SK-N-SH (cell line): ENCODE data around the gene TRABD2A. TPM values are rescaled to one million over a fixed set of nuclear protein-coding genes. Genes with fewer than 3 reads are reported as not detected.

Experiments
- CTCF ChIA-PET: fragments of 300-600, 350-600 bp; formaldehyde crosslinking; extraction: SDS; loops from one replicate; lab custom pipeline; 2021; lab: Yijun Ruan, JAX
- POLR2A ChIA-PET: fragments of 350-600 bp; sonication (Branson Sonifier 250); formaldehyde crosslinking; extraction: SDS; loops from one replicate; lab custom pipeline; 2020; ENCODE audit warnings: antibody characterized with exemption, inconsistent platforms; lab: Yijun Ruan, JAX
- DNase-seq: peaks from one replicate; pipeline ENCODE4 v3.0.0; 2012
- H2AFZ ChIP-seq: fragments of 200-600 bp; sonication (generic); 2 replicates; pipeline ENCODE4 v1.8.1; 2016; ENCODE audit warnings: antibody characterized with exemption, mild to moderate bottlenecking, low read depth
- H3F3A ChIP-seq: fragments of 200-600 bp; sonication (generic); replicated peaks from 2 replicates; pipeline ENCODE3; 2016; ENCODE audit warnings: antibody characterized with exemption, mild to moderate bottlenecking; ENCODE audit not compliant: insufficient read depth
- H3K27ac ChIP-seq, 2 experiments: fragments of 200-500 bp in 1 of 2; fragments of 200-600 bp in 1 of 2; sonication (Bioruptor generic) in 1 of 2; sonication (generic), shearing (Covaris generic) in 1 of 2; 2 replicates each; pipeline versions ENCODE4 v1.5.1 to v1.6.1; 2014 to 2016; ENCODE audit warnings: low read depth in 2 of 2, inconsistent platforms in 1 of 2, low read length in 1 of 2, mild to moderate bottlenecking in 1 of 2, mixed read lengths in 1 of 2
- H3K27me3 ChIP-seq: fragments of 200-600 bp; sonication (generic), shearing (Covaris generic); 2 replicates; pipeline ENCODE4 v1.6.1; 2016; ENCODE audit warnings: mixed run types; ENCODE audit not compliant: insufficient read depth
- H3K36me3 ChIP-seq, 2 experiments: fragments of 200-500 bp in 1 of 2; fragments of 200-600 bp in 1 of 2; sonication (Bioruptor generic) in 1 of 2; sonication (generic) in 1 of 2; replicated peaks in 1 of 2; 2 replicates each; pipeline versions ENCODE3 to v1.5.1; 2014 to 2016; ENCODE audit warnings: low read length in 1 of 2, mild to moderate bottlenecking in 1 of 2; ENCODE audit not compliant: insufficient read depth in 2 of 2, control insufficient read depth in 1 of 2
- H3K4me1 ChIP-seq, 2 experiments: fragments of 200-500 bp in 1 of 2; fragments of 200-600 bp in 1 of 2; sonication (Bioruptor generic) in 1 of 2; sonication (generic), shearing (Covaris generic) in 1 of 2; 2 replicates each; pipeline versions ENCODE4 v1.5.1 to v1.6.1; 2014 to 2016; ENCODE audit warnings: low read depth in 1 of 2, low read length in 1 of 2, mixed run types in 1 of 2; ENCODE audit not compliant: insufficient read depth in 2 of 2, control insufficient read depth in 1 of 2
- H3K4me2 ChIP-seq: fragments of 200-600 bp; sonication (generic), shearing (Covaris generic); 2 replicates; pipeline ENCODE4 v1.6.1; 2017; ENCODE audit warnings: mixed run types
- H3K4me3 ChIP-seq, 2 experiments: fragments of 200-500 bp in 1 of 2; fragments of 200-600 bp in 1 of 2; sonication (Bioruptor generic) in 1 of 2; sonication (generic), shearing (Covaris generic) in 1 of 2; 2 replicates each; pipeline versions ENCODE4 v1.5.1 to v1.8.1; 2014 to 2016; ENCODE audit warnings: low read depth in 2 of 2, inconsistent platforms in 1 of 2, low read length in 1 of 2, mild to moderate bottlenecking in 1 of 2, mixed read lengths in 1 of 2, moderate library complexity in 1 of 2
- H3K79me2 ChIP-seq: fragments of 200-600 bp; sonication (generic); 2 replicates; pipeline ENCODE4 v1.8.1; 2017; ENCODE audit warnings: mild to moderate bottlenecking; ENCODE audit not compliant: insufficient read depth
- H3K9ac ChIP-seq: fragments of 200-600 bp; sonication (generic); 2 replicates; pipeline ENCODE4 v1.6.1; 2017; ENCODE audit warnings: mixed run types
- H3K9me2 ChIP-seq: fragments of 200-600 bp; sonication (generic); 2 replicates; pipeline ENCODE4 v1.6.1; 2017; ENCODE audit warnings: mixed run types
- H3K9me3 ChIP-seq: fragments of 200-600 bp; sonication (generic); 2 replicates; pipeline ENCODE4 v1.6.1; 2017; ENCODE audit warnings: mixed run types, mild to moderate bottlenecking, moderate library complexity
- H4K20me1 ChIP-seq: fragments of 200-600 bp; sonication (generic); 2 replicates; pipeline ENCODE4 v1.6.1; 2017; ENCODE audit warnings: mild to moderate bottlenecking, mixed run types; ENCODE audit not compliant: insufficient read depth
- CHD2 ChIP-seq: fragments of 150-350 bp; IDR thresholded peaks from 2 replicates; pipeline ENCODE4 v1.6.1; 2018; ENCODE audit warnings: low read length; ENCODE audit not compliant: partially characterized antibody
- ELF1 ChIP-seq: IDR thresholded peaks from 2 replicates; pipeline ENCODE4 v1.4.0; 2012
- EP300 ChIP-seq, 2 experiments: IDR thresholded peaks; 2 replicates each; pipeline versions ENCODE4 v1.4.0 to v1.6.1; 2012; ENCODE audit warnings: borderline replicate concordance in 1 of 2, low read depth in 1 of 2, low read length in 1 of 2
- EZH2phosphoT487 ChIP-seq: fragments of 200-600 bp; sonication (generic); IDR thresholded peaks from 2 replicates; pipeline ENCODE4 v1.6.1; 2017; ENCODE audit warnings: low read depth, mixed run types, mild to moderate bottlenecking, antibody characterized with exemption, moderate library complexity, borderline replicate concordance
- MEF2A ChIP-seq: IDR thresholded peaks from 2 replicates; pipeline ENCODE4 v1.4.0; 2012; ENCODE audit warnings: low read depth, borderline replicate concordance
- MXI1 ChIP-seq: IDR thresholded peaks from 2 replicates; pipeline ENCODE4 v1.6.1; 2012; ENCODE audit warnings: mild to moderate bottlenecking, low read depth, low read length, improper control_type of control experiment
- RAD21 ChIP-seq: IDR thresholded peaks from 2 replicates; pipeline ENCODE4 v1.6.1; 2012; ENCODE audit warnings: mild to moderate bottlenecking, low read length
- RCOR1 ChIP-seq: fragments of 150-350 bp; IDR thresholded peaks from 2 replicates; pipeline ENCODE4 v1.6.1; 2017; ENCODE audit warnings: antibody characterized with exemption, low read length
- SIN3A ChIP-seq: IDR thresholded peaks from 2 replicates; pipeline ENCODE4 v1.6.1; 2012; ENCODE audit warnings: low read depth, mild to moderate bottlenecking, low read length, moderate library complexity, borderline replicate concordance
- SMC3 ChIP-seq: IDR thresholded peaks from 2 replicates; pipeline ENCODE4 v1.6.1; 2012; ENCODE audit warnings: low read depth, low read length, improper control_type of control experiment
- TAF1 ChIP-seq: IDR thresholded peaks from 2 replicates; pipeline ENCODE4 v1.6.1; 2012; ENCODE audit warnings: low read depth, mild to moderate bottlenecking, low read length, moderate library complexity, borderline replicate concordance
- TEAD4 ChIP-seq: IDR thresholded peaks from 2 replicates; pipeline ENCODE4 v1.4.0; 2012; ENCODE audit warnings: mild to moderate bottlenecking, borderline replicate concordance; ENCODE audit not compliant: insufficient read depth
- YY1 ChIP-seq: IDR thresholded peaks from 2 replicates; pipeline ENCODE4 v1.4.0; 2012; ENCODE audit warnings: low read depth, mild to moderate bottlenecking
- WGBS: methylation state at CpG from one replicate; pipeline ENCODE4 v1.1.6; 2017; ENCODE audit warnings: low lambda C conversion rate; 5-methylcytosine and 5-hydroxymethylcytosine counted together
- polyA plus RNA-seq, 3 experiments: library from polyadenylated mRNA; depleted of rRNA; stranded (reverse); fragments of >200 nt; gene quantifications; 2 replicates each; pipeline ENCODE4 v1.2.3, GENCODE V29; 2012
- TF ChIP-seq, protein P1 (sequence below): IDR thresholded peaks from 2 replicates; pipeline ENCODE4 v1.4.0; 2012; ENCODE audit warnings: low read depth, borderline replicate concordance
- TF ChIP-seq, protein P2 (sequence below): IDR thresholded peaks from 2 replicates; pipeline ENCODE4 v1.4.0; 2012; ENCODE audit warnings: low read depth
- TF ChIP-seq, protein P3 (sequence below): IDR thresholded peaks from 2 replicates; pipeline ENCODE4 v1.6.1; 2012; ENCODE audit warnings: mild to moderate bottlenecking, low read depth, low read length, moderate library complexity
- TF ChIP-seq, protein P4 (sequence below): fragments of 200-600 bp; sonication (generic); IDR thresholded peaks from 2 replicates; pipeline ENCODE4 v1.6.1; 2017; ENCODE audit warnings: antibody characterized with exemption, mild to moderate bottlenecking, moderate library complexity
- TF ChIP-seq, protein P5 (sequence below): fragments of 150-350 bp; IDR thresholded peaks from 2 replicates; pipeline ENCODE4 v1.6.1; 2016; ENCODE audit warnings: mild to moderate bottlenecking, low read depth, low read length

The TRABD2A gene
- polyA plus RNA-seq, 1 of the 3 experiments (the other 2 are of a cell fraction) = 3.0 TPM

DNA sequence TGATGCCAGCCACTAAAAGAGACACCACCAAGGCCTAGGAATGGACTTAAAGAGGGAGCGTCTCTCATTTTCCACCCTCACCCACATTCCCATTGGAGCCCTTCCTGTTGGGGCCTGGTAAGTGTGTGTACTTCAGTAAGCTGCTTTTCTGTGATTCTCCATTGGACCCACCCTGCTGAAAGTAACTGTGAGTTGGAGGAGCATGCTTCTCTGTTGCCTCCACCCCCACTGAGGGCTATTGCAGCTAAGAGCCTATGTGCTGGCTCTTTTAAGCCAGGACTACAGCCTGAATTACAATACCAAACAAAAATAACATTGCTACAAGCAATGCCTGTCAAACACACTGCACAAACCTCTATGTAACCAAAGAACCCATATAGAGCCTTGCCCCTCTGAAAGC, 81.1 kb downstream of the TRABD2A start:
- no peak for TF ChIP-seq MEF2A
- TF ChIP-seq, protein P1, sequence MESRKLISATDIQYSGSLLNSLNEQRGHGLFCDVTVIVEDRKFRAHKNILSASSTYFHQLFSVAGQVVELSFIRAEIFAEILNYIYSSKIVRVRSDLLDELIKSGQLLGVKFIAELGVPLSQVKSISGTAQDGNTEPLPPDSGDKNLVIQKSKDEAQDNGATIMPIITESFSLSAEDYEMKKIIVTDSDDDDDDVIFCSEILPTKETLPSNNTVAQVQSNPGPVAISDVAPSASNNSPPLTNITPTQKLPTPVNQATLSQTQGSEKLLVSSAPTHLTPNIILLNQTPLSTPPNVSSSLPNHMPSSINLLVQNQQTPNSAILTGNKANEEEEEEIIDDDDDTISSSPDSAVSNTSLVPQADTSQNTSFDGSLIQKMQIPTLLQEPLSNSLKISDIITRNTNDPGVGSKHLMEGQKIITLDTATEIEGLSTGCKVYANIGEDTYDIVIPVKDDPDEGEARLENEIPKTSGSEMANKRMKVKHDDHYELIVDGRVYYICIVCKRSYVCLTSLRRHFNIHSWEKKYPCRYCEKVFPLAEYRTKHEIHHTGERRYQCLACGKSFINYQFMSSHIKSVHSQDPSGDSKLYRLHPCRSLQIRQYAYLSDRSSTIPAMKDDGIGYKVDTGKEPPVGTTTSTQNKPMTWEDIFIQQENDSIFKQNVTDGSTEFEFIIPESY = no peak
- TF ChIP-seq, protein P2, sequence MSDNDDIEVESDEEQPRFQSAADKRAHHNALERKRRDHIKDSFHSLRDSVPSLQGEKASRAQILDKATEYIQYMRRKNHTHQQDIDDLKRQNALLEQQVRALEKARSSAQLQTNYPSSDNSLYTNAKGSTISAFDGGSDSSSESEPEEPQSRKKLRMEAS = no peak
- TF ChIP-seq SIN3A = no peak
- no peak for TF ChIP-seq RAD21
- TF ChIP-seq YY1 = no peak
- TF ChIP-seq TEAD4 = no peak
- TF ChIP-seq, all 33 proteins: peak for 0
- CTCF ChIA-PET = no interaction called here
- no peaks in the 10 kb centered on the region for H4K20me1 ChIP-seq
- H3K4me1 ChIP-seq = no peaks in the 10 kb centered on the region
- H3K9ac ChIP-seq = no peak overlapping the region
- H3K79me2 ChIP-seq = no peaks in the 10 kb centered on the region
- H3K4me3 ChIP-seq = no peak overlapping the region
- DNase-seq = no peak
- H3K4me2 ChIP-seq = no peak overlapping the region
- no peak overlapping the region for H3K27ac ChIP-seq
- POLR2A ChIA-PET = no interaction called here
- no peaks in the 10 kb centered on the region; the same call in 1 of the 2 replicates for H3K27me3 ChIP-seq
- H3K36me3 ChIP-seq = no peaks in the 10 kb centered on the region
- H2AFZ ChIP-seq = no peak overlapping the region
- no peaks in the 10 kb centered on the region for H3K9me2 ChIP-seq
- no peaks in the 10 kb centered on the region for H3K9me3 ChIP-seq
- 45% methylated on average over 1 of the region's 1 CpG for WGBS
- H3F3A ChIP-seq = no peaks in the 10 kb centered on the region

DNA sequence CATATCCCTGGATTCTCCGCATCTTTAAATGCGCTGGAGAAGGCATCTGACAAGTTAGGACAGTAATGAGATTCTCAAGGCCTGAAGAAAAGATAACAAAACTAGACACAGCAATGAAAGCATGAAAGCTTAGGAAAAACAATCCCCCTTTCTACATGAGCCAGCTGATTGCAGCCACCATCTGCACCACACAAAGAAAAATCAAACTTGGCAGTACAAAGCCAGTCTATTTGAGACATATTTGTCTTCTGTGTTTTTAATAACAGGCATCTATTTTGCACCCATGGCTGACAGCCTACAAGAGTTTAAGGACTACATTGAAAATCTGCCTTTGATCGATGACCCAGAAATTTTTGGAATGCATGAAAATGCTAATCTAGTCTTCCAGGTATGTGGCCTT, 83.6 kb downstream of the TRABD2A start:
- Histone ChIP-seq H4K20me1 (no peaks in the 10 kb centered on the region), H2AFZ (no peak overlapping the region), H3K27ac (no peak overlapping the region), H3K27me3 (no peaks in the 10 kb centered on the region; the same call in 1 of the 2 replicates), H3K4me3 (no peak overlapping the region), H3K4me2 (no peak overlapping the region), H3K4me1 (no peaks in the 10 kb centered on the region), H3K9ac (no peak overlapping the region), H3K9me2 (no peaks in the 10 kb centered on the region), H3K9me3 (no peaks in the 10 kb centered on the region), H3K36me3 (no peaks in the 10 kb centered on the region), H3K79me2 (no peaks in the 10 kb centered on the region), H3F3A (no peaks in the 10 kb centered on the region)
- WGBS = 47% methylated on average over 3 of the region's 3 CpGs
- ChIA-PET CTCF (interaction anchor here (1.6 kb wide), 1 partner anchor 26 kb away, joined by 4 read pairs; no protein-coding TSS in a partner anchor), POLR2A (no interaction called here)
- DNase-seq = no peak
- TF ChIP-seq, protein P3, sequence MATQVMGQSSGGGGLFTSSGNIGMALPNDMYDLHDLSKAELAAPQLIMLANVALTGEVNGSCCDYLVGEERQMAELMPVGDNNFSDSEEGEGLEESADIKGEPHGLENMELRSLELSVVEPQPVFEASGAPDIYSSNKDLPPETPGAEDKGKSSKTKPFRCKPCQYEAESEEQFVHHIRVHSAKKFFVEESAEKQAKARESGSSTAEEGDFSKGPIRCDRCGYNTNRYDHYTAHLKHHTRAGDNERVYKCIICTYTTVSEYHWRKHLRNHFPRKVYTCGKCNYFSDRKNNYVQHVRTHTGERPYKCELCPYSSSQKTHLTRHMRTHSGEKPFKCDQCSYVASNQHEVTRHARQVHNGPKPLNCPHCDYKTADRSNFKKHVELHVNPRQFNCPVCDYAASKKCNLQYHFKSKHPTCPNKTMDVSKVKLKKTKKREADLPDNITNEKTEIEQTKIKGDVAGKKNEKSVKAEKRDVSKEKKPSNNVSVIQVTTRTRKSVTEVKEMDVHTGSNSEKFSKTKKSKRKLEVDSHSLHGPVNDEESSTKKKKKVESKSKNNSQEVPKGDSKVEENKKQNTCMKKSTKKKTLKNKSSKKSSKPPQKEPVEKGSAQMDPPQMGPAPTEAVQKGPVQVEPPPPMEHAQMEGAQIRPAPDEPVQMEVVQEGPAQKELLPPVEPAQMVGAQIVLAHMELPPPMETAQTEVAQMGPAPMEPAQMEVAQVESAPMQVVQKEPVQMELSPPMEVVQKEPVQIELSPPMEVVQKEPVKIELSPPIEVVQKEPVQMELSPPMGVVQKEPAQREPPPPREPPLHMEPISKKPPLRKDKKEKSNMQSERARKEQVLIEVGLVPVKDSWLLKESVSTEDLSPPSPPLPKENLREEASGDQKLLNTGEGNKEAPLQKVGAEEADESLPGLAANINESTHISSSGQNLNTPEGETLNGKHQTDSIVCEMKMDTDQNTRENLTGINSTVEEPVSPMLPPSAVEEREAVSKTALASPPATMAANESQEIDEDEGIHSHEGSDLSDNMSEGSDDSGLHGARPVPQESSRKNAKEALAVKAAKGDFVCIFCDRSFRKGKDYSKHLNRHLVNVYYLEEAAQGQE = no peak
- no peak for TF ChIP-seq SMC3
- no peak for TF ChIP-seq RAD21
- TF ChIP-seq, protein P4, sequence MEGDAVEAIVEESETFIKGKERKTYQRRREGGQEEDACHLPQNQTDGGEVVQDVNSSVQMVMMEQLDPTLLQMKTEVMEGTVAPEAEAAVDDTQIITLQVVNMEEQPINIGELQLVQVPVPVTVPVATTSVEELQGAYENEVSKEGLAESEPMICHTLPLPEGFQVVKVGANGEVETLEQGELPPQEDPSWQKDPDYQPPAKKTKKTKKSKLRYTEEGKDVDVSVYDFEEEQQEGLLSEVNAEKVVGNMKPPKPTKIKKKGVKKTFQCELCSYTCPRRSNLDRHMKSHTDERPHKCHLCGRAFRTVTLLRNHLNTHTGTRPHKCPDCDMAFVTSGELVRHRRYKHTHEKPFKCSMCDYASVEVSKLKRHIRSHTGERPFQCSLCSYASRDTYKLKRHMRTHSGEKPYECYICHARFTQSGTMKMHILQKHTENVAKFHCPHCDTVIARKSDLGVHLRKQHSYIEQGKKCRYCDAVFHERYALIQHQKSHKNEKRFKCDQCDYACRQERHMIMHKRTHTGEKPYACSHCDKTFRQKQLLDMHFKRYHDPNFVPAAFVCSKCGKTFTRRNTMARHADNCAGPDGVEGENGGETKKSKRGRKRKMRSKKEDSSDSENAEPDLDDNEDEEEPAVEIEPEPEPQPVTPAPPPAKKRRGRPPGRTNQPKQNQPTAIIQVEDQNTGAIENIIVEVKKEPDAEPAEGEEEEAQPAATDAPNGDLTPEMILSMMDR = no peak
- TF ChIP-seq, protein P2 = no peak
- no peak for TF ChIP-seq CHD2
- no peak for TF ChIP-seq ELF1
- TF ChIP-seq MXI1 = no peak
- TF ChIP-seq EP300 (IDR thresholded peaks at IDR 0.05; ENCODE audit: borderline replicate concordance in 1 of 2, low read depth in 1 of 2, low read length in 1 of 2) = no peak
- TF ChIP-seq, protein P5, sequence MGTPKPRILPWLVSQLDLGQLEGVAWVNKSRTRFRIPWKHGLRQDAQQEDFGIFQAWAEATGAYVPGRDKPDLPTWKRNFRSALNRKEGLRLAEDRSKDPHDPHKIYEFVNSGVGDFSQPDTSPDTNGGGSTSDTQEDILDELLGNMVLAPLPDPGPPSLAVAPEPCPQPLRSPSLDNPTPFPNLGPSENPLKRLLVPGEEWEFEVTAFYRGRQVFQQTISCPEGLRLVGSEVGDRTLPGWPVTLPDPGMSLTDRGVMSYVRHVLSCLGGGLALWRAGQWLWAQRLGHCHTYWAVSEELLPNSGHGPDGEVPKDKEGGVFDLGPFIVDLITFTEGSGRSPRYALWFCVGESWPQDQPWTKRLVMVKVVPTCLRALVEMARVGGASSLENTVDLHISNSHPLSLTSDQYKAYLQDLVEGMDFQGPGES = no peak
- no peak for TF ChIP-seq SIN3A
- TF ChIP-seq YY1 = no peak
- no peak for TF ChIP-seq EZH2phosphoT487
- no peak for TF ChIP-seq RCOR1
- no peak for TF ChIP-seq TAF1
